ENCODE results near the gene ABCG1.

The ABCG1 gene

GRCh38 chr21:42343963-42344510 lies 125.1 kb downstream of the ABCG1 start:
- TF ChIP-seq CTCF (IDR thresholded peaks at IDR 0.05; ENCODE audit: extremely low read depth, missing control alignments), result no peak
- DNase-seq (ENCODE audit: low spot score), result no peak

- TF ChIP-seq CTCF (IDR thresholded peaks at IDR 0.05; ENCODE audit: extremely low read depth, missing control alignments), result no peak
- no peak for DNase-seq (ENCODE audit: low spot score)
Measured at GRCh38 chr21:42344631-42345030, 125.7 kb downstream of the ABCG1 start.

DNA sequence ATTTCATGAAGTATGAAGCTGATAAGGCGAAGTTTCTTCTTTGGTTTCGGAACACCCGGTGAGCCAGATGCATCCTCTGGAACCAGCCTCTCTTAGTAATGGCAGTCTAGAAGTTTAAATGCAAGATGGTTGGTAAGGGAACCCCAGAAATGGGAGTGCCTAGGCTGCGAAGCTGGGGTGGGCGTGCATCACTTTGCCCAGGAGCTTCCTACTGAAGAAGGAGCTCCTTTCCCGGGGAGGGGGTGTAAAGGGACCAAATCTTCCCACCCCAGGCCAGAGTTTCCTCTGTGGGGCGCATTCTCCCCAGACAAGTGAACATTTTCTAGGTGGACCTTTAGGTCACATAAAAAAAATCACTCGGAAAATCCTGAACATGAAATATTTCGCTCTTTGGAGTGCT lies 127.5 kb downstream of the ABCG1 start:
- no peak for TF ChIP-seq CTCF (IDR thresholded peaks at IDR 0.05; ENCODE audit: extremely low read depth, missing control alignments)
- DNase-seq (ENCODE audit: low spot score), result no peak
